CD4-positive, alpha-beta memory T cell (primary cell): ENCODE data around the gene MMAA. TPM values are rescaled to one million over a fixed set of nuclear protein-coding genes. Genes with fewer than 3 reads are reported as not detected.

Source experiments
- CTCF ChIA-PET: fragments of 350-600 bp; sonication (Branson Sonifier 250); formaldehyde crosslinking; loops from one replicate; lab custom pipeline; 2021; ENCODE audit warnings: inconsistent platforms; ENCODE audit not compliant: partially characterized antibody; lab: Charles Lee
- POLR2A ChIA-PET: fragments of 350-600 bp; sonication (Branson Sonifier 250); formaldehyde crosslinking; loops from one replicate; lab custom pipeline; 2021; ENCODE audit not compliant: partially characterized antibody; lab: Charles Lee
- DNase-seq, 5 donors: peaks; one replicate each; pipeline versions ENCODE4 v3.0.0 to v3.0.0-alpha.2; 2020 to 2022; ENCODE audit warnings: mixed read lengths in 1 of 5
- H3K27ac ChIP-seq: one replicate; pipeline ENCODE4 v1.7.0; 2013; ENCODE audit warnings: low read depth, low read length
- H3K27me3 ChIP-seq: 2 replicates; pipeline ENCODE4 v1.7.0; 2013; ENCODE audit warnings: mild to moderate bottlenecking, low read length, moderate library complexity; ENCODE audit not compliant: insufficient read depth
- H3K36me3 ChIP-seq: 2 replicates; pipeline ENCODE4 v1.7.0; 2013; ENCODE audit warnings: mild to moderate bottlenecking, low read length, moderate library complexity; ENCODE audit not compliant: insufficient read depth
- H3K4me1 ChIP-seq: 2 replicates; pipeline ENCODE4 v1.7.0; 2013; ENCODE audit warnings: mild to moderate bottlenecking, low read length, moderate library complexity; ENCODE audit not compliant: insufficient read depth
- H3K4me3 ChIP-seq, 2 donors: one replicate each; pipeline ENCODE4 v1.7.0; 2013; ENCODE audit warnings: low read length in 2 of 2, mild to moderate bottlenecking in 1 of 2
- H3K9me3 ChIP-seq, 2 donors: one replicate each; pipeline ENCODE4 v1.7.0; 2013; ENCODE audit warnings: low read length in 2 of 2, control low read depth in 1 of 2; ENCODE audit not compliant: control insufficient read depth in 1 of 2
- H3K27ac Mint-ChIP-seq, 7 donors: one replicate each; pipeline ENCODE4 v1.8.0; 2020 to 2021; ENCODE audit warnings: mixed read lengths in 7 of 7, mild to moderate bottlenecking in 6 of 7, inconsistent platforms in 3 of 7, moderate library complexity in 3 of 7
- H3K27me3 Mint-ChIP-seq, 2 donors: one replicate each; pipeline ENCODE4 v1.8.0; 2020 to 2021; ENCODE audit warnings: mixed read lengths in 2 of 2
- H3K36me3 Mint-ChIP-seq, 2 donors: one replicate each; pipeline ENCODE4 v1.8.0; 2020 to 2021; ENCODE audit warnings: mixed read lengths in 2 of 2, inconsistent platforms in 1 of 2, mild to moderate bottlenecking in 1 of 2
- H3K4me1 Mint-ChIP-seq, 4 donors: one replicate each; pipeline ENCODE4 v1.8.0; 2020 to 2021; ENCODE audit warnings: mixed read lengths in 4 of 4, mild to moderate bottlenecking in 1 of 4
- H3K4me3 Mint-ChIP-seq, 8 donors: one replicate each; pipeline ENCODE4 v1.8.0; 2020 to 2021; ENCODE audit warnings: mixed read lengths in 8 of 8, mild to moderate bottlenecking in 7 of 8, moderate library complexity in 6 of 8, inconsistent platforms in 3 of 8
- H3K9me3 Mint-ChIP-seq, 8 donors: one replicate each; pipeline ENCODE4 v1.8.0; 2020 to 2021; ENCODE audit warnings: mixed read lengths in 8 of 8, mild to moderate bottlenecking in 5 of 8, inconsistent platforms in 3 of 8, moderate library complexity in 1 of 8
- intact Hi-C: fragments of 100-400 bp; cut with micrococcal nuclease; formaldehyde crosslinking; loops from one replicate; pipeline ENCODE4 v1.15.1; 2023
- polyA plus RNA-seq, 2 donors: library from polyadenylated mRNA; unstranded; fragments of 300-500 nt; fragmentation: Illumina TruSeq; gene quantifications; one replicate each; pipeline ENCODE4 v1.2.3, GENCODE V29; 2021
- total RNA-seq, 2 experiments: library from RNA; stranded (reverse); gene quantifications; one replicate each; pipeline ENCODE4 v1.2.3, GENCODE V29; 2021

The MMAA gene
- total and polyA plus RNA-seq, 4 experiments from 2014 or later, result 7.4 to 13.5 (median 11.9) TPM

GRCh38 chr4:145589916-145590702, 29.1 kb upstream of the MMAA start:
- POLR2A ChIA-PET, result no interaction called here
- Histone ChIP-seq H3K27me3 (no peaks in the 10 kb centered on the region), H3K4me1 (no peaks in the 10 kb centered on the region), H3K4me3 (no peak overlapping the region), H3K27ac (no peak overlapping the region), H3K36me3 (no peaks in the 10 kb centered on the region), H3K9me3 (no peaks in the 10 kb centered on the region)
- no peaks in the 10 kb centered on the region for H3K4me1 Mint-ChIP-seq
- CTCF ChIA-PET, result no interaction called here
- no peak overlapping the region for H3K4me3 Mint-ChIP-seq
- intact Hi-C loops, result no loop called here
- peaks cover 21 to 33% of the 10 kb centered on the region in 2 donors for H3K27me3 Mint-ChIP-seq
- peaks cover 0 to 22% (median under 1%) of the 10 kb centered on the region in 8 donors for H3K9me3 Mint-ChIP-seq
- H3K27ac Mint-ChIP-seq, result no peak overlapping the region
- no peak for DNase-seq
- H3K36me3 Mint-ChIP-seq, result no peaks in the 10 kb centered on the region

GRCh38 chr4:145602129-145602760, 16.9 kb upstream of the MMAA start:
- Mint-ChIP-seq H3K36me3 (peaks cover 0 to 6% of the 10 kb centered on the region in 2 donors), H3K9me3 (peaks cover 0 to 22% (median 11%) of the 10 kb centered on the region in 8 donors), H3K4me1 (no peaks in the 10 kb centered on the region), H3K4me3 (no peak overlapping the region), H3K27ac (no peak overlapping the region), H3K27me3 (peaks cover 12 to 14% of the 10 kb centered on the region in 2 donors)
- ChIA-PET CTCF (interaction anchor here (2.4 kb wide), 1 partner anchor 15 kb away, joined by 12 read pairs; no protein-coding TSS in a partner anchor), POLR2A (no interaction called here)
- intact Hi-C loops, result no loop called here
- Histone ChIP-seq H3K27me3 (no peaks in the 10 kb centered on the region), H3K4me3 (no peak overlapping the region), H3K4me1 (no peaks in the 10 kb centered on the region), H3K27ac (no peak overlapping the region), H3K36me3 (no peaks in the 10 kb centered on the region), H3K9me3 (no peaks in the 10 kb centered on the region)
- no peak for DNase-seq

GRCh38 chr4:145605941-145606340, 13.2 kb upstream of the MMAA start:
- peaks cover 5 to 9% of the 10 kb centered on the region in 2 donors for H3K27me3 Mint-ChIP-seq
- intact Hi-C loops, result no loop called here
- DNase-seq, result no peak
- Histone ChIP-seq H3K9me3 (no peaks in the 10 kb centered on the region), H3K27ac (no peak overlapping the region), H3K4me3 (no peak overlapping the region), H3K27me3 (no peaks in the 10 kb centered on the region), H3K4me1 (no peaks in the 10 kb centered on the region), H3K36me3 (no peaks in the 10 kb centered on the region)
- H3K4me3 Mint-ChIP-seq, result no peak overlapping the region
- ChIA-PET CTCF (no interaction called here), POLR2A (no interaction called here)
- peaks cover 0 to 20% (median 11%) of the 10 kb centered on the region in 8 donors for H3K9me3 Mint-ChIP-seq
- peaks cover 0 to 6% (median 2%) of the 10 kb centered on the region in 4 donors for H3K4me1 Mint-ChIP-seq
- no peak overlapping the region for H3K27ac Mint-ChIP-seq
- H3K36me3 Mint-ChIP-seq, result peaks cover 0 to 3% of the 10 kb centered on the region in 2 donors

GRCh38 chr4:145609481-145610427, 9.4 kb upstream of the MMAA start:
- H3K4me1 ChIP-seq, result no peaks in the 10 kb centered on the region
- H3K9me3 ChIP-seq, result no peaks in the 10 kb centered on the region
- Mint-ChIP-seq H3K27ac (peak overlapping the region in 2 of 7 donors; percentile 19 to 51), H3K4me1 (peaks cover 0 to 6% (median 2%) of the 10 kb centered on the region in 4 donors), H3K4me3 (no peak overlapping the region), H3K9me3 (peaks cover 0 to 20% (median 11%) of the 10 kb centered on the region in 8 donors), H3K36me3 (peaks cover 0 to 3% of the 10 kb centered on the region in 2 donors), H3K27me3 (peaks cover 3 to 8% of the 10 kb centered on the region in 2 donors)
- no peak overlapping the region for H3K4me3 ChIP-seq
- H3K27me3 ChIP-seq, result no peaks in the 10 kb centered on the region
- no peak overlapping the region for H3K27ac ChIP-seq
- intact Hi-C loops, result loop anchor here (1.0 to 10.0 kb wide), 3 partner anchors 375 to 1335 kb away; partner anchors contain the start of gene TTC29
- DNase-seq, result peak; percentile 38 to 48 (median 46)
- H3K36me3 ChIP-seq, result no peaks in the 10 kb centered on the region
- ChIA-PET POLR2A (interaction anchor here (1.2 kb wide), 1 partner anchor 10 kb away, joined by 3 read pairs; no protein-coding TSS in a partner anchor), CTCF (interaction anchor here (1.0 to 1.6 kb wide), 8 partner anchors 8 to 1434 kb away, joined by 3 to 10 read pairs (median 4); partner anchors contain the start of gene MMAA)

GRCh38 chr4:145613566-145614232, 5.5 kb upstream of the MMAA start:
- H3K4me3 ChIP-seq, result no peak overlapping the region
- H3K36me3 Mint-ChIP-seq, result peaks cover 0 to 1% of the 10 kb centered on the region in 2 donors
- H3K9me3 ChIP-seq, result no peaks in the 10 kb centered on the region
- ChIA-PET POLR2A (no interaction called here), CTCF (no interaction called here)
- peaks cover 12% of the 10 kb centered on the region for H3K4me1 ChIP-seq
- H3K27ac ChIP-seq, result no peak overlapping the region
- peaks cover 12 to 25% (median 15%) of the 10 kb centered on the region in 4 donors for H3K4me1 Mint-ChIP-seq
- no peaks in the 10 kb centered on the region for H3K9me3 Mint-ChIP-seq
- no peak for DNase-seq
- intact Hi-C loops, result loop anchor here (10.0 kb wide), 1 partner anchor 1331 kb away; the partner anchor contains the start of gene TTC29
- no peaks in the 10 kb centered on the region for H3K27me3 ChIP-seq
- H3K27me3 Mint-ChIP-seq, result peaks cover 1 to 2% of the 10 kb centered on the region in 2 donors
- no peaks in the 10 kb centered on the region for H3K36me3 ChIP-seq
- no peak overlapping the region for H3K27ac Mint-ChIP-seq
- H3K4me3 Mint-ChIP-seq, result no peak overlapping the region

GRCh38 chr4:145614233-145614610, 5.0 kb upstream of the MMAA start:
- Histone ChIP-seq H3K4me3 (no peak overlapping the region), H3K4me1 (peaks cover 12% of the 10 kb centered on the region), H3K36me3 (no peaks in the 10 kb centered on the region), H3K27ac (no peak overlapping the region), H3K27me3 (no peaks in the 10 kb centered on the region), H3K9me3 (no peaks in the 10 kb centered on the region)
- peaks cover 12 to 30% (median 15%) of the 10 kb centered on the region in 4 donors for H3K4me1 Mint-ChIP-seq
- ChIA-PET POLR2A (no interaction called here), CTCF (interaction anchor here (1.4 kb wide), 1 partner anchor 380 kb away, joined by 6 read pairs; no protein-coding TSS in a partner anchor)
- no peak overlapping the region for H3K4me3 Mint-ChIP-seq
- H3K36me3 Mint-ChIP-seq, result peaks cover 0 to 3% of the 10 kb centered on the region in 2 donors
- H3K27ac Mint-ChIP-seq, result no peak overlapping the region
- DNase-seq, result no peak
- intact Hi-C loops, result loop anchor here (10.0 kb wide), 1 partner anchor 1331 kb away; the partner anchor contains the start of gene TTC29
- H3K27me3 Mint-ChIP-seq, result peaks cover 1 to 2% of the 10 kb centered on the region in 2 donors
- H3K9me3 Mint-ChIP-seq, result no peaks in the 10 kb centered on the region
